RKO (cell line): ENCODE results near the gene RHOBTB1.

Experiments used
- DNase-seq: peaks from one replicate; pipeline ENCODE4 v3.0.0-alpha.2; 2016; ENCODE audit warnings: low spot score

The RHOBTB1 gene

DNA sequence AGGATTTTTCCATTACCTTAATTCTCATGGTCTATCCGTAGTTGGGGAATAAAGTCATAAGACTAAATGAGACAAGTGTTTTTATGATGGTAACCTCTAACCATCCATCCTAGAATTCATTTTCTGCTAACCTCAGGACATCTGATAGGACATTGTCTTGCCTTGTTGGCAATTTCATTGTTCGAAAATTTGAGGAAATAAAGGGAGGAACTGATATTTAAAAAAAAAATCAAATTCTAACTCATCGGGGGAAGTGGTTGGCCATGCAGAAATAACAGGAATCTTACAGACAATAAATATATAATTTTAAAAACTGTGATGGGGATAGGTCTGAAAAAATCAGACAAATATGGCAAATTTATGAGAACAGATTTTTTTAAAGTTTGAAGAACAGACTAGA lies 21.7 kb upstream of the RHOBTB1 start:
- DNase-seq: no peak

DNA sequence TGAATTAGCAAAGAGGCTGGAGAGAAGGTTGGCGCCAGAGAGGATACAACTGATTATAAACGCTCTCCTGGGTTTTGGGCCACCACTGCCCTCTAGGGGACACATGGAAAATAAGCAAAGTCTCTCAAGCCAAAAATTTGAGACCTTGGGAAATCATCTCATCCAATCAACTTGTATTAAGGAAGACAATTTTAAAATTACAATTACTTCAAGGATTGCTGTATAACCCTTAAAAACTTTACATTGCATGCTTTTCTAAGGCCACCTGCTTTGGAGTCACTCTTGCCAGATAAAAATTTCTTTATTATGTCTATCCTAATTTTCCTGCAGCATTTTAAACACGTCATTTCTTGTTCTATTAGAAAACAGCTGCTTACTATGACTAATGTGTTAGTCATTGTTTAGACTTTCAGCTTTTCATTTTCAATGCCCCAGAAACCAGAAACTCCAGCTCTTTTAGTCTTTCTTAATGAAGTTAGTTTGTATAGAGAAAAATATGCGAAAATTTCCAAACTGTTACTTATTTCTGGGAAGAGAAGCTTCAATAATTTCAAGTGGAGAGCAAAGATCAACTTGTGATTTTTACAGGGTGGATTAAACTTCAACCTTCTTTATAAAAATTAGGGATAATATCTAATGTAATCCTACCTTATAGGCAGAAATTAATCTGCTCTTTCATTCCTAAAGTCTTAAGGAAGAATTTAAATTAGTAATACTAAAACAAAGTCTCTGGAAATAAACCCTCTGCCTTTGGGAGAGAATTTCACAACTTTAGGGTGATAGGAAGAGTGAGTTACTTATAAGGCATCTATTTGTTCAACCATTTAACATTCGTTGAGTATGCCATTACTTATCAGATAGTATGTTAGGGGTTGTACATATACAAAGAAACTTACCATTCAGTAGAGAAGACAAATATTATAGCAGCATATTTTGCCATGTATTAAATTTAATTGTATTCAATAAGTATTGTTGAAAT lies 20.6 kb upstream of the RHOBTB1 start:
- peak; percentile 83 for DNase-seq

DNA sequence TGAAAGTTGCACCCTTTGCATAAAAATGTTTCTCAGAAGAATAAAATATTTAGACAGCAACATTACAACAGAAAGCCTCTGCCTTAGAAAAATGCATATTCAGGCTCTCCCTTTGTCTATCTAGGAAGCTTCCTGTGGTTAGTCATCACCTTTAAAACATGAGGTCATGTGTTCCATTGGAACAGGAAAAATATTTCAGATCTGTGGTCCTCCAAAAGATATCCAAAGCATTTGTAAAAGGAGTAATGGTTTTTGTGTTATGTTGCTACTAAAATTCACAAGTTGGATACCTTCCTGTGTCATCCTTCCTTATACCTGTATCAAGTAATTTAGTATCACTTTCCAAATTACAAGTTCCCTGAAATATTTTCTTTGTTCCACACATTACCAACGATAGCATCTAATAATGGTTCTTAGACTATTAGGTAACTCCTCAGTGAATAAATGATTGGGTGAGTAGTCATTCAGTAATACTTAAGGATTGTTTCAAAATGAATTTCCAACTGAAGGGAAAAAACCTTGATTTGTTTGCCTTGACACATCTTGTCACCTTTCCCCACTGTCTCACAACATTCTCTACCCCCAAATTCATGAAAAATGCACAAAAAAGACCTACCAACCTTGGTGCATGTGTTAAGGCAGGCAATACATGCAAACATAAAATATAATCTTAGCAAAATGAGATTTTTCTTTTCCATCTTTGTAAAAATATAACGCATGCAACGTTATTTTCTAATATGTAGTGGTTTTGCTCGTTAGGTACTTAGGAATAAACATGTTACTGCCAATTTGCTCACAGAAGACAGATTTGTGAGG lies 19.7 kb upstream of the RHOBTB1 start:
- peak; percentile 49 for DNase-seq

DNA sequence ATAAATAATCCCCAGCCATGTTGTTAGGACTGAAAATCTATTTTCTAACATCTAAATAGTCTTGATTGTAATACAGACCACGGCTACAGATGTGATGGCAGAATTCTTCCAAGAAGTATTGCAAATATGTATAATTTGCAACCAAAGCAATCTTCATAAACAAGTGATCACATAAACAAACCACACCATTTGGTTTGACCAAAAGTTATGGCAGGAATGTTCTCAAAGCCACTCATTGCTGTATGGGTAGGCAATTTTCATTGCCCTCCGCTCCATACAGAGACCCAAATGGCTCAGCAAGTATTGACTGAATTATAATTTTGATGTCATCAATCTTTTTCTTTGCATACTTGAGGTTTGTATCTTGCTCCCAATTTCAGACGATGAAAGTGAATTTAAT lies 19.0 kb upstream of the RHOBTB1 start:
- no peak for DNase-seq

DNA sequence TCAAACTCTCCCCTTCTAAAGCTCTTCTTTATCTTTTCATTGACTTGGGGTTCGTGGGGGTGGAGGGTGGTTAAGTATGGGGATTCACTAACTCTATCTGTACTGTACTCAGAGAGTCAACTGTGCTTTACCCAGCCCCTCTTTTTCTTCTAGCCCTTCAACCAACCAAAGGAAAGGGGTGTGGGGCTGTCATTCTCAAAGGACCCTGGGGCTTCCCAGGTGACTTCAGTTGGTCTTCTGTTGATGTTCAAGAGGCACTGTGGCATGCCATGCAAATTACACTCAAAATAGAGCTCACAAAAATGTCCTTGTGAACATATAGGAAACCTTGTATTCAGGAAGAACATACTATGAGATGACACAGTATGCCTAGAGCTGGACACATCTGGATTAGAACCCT lies 16.9 kb upstream of the RHOBTB1 start:
- DNase-seq: no peak

DNA sequence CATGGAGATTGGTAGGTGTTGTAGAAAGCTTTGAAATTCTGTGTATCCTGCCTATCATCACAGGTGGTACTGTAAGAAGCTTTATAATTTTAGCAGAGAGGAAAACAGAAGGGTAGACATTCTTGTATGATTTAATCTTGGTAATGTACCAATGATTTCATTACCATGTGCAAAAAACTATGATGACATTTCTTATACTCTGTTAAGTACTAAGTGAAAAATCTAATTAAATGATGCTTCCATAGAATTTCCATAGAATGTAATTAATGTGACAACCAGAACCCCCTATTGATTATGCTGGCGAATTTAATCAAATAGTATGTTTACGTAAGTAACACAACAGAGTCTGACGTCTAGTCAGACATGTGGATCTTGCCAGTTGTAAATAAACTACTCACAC lies 16.0 kb upstream of the RHOBTB1 start:
- no peak for DNase-seq

DNA sequence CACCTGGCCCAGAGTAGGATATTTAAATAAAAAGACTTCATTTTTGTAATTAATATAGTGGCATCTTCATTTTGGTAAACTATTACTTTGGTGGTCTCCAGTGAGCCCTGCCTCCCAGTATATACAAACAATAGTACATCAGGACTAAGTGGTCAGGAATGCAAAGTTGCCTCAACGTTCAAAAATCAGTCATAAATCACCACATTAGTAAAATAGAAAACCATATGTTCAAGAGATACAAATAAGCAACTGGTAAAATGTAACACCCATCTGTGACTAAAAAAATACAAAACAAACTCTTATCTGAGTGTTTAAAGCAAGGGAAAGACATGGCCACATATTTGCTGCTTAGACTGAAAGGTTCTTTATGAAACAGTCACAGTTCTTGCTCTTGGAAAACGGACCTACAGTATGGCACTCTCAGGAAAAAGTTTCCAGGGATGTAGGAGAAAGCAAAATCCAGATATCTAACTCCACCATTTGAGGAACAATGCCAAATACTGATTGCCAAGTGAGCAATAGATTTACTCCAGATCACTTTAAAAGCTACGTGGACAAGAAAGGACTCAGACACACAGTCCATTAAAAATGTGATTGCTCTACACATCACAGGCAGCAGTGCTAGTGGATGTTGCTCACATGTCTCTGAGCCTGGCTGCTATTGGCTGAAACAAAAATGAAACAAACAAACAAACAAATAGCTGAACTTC lies 15.1 kb upstream of the RHOBTB1 start:
- DNase-seq: no peak

DNA sequence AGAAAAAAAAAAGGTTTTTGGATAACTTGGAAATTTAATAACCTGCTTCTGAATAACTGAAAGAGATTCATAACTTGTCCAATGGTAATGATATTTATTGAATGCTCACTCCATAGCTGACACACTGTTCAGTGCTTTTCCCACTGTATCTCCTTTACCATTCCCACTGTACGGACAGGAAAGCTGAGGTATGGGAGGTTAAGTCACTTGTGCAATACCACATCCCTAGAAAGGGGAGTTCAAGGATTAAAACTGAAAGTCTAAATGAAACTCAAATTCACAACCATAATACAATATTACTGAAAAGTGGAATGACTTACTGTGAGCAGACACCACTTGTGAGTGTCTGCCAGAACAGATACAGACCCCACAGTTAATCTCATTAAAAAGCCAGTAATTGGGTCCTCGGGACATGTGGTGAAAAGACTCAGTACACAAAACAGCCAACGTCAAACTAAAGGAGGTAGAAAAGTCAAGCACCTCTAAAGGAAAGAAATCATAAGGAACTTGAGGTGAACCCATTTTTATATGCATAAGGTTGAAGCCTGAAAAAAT lies 13.8 kb upstream of the RHOBTB1 start:
- no peak for DNase-seq

DNA sequence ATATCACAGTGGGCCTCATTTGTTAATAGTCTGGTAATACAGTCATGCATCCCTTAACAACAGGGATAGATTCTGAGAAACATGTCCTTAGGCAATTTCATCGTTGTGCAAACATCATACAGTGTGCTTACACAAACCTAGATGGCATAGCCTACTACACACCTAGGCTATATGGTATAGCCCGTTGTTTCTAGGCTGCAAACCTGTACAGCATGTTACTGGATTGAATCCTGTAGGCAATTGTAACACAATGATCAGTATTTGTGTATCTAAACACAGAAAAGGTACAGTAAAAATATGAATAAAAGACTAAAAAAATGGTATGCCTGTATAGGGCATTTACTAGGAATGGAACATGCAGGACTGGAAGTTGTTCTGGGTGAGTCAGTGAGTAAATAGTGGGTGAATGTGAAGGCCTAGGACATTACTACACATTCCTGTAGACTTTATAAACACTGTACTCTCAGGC lies 12.0 kb upstream of the RHOBTB1 start:
- peak; percentile 12 for DNase-seq

DNA sequence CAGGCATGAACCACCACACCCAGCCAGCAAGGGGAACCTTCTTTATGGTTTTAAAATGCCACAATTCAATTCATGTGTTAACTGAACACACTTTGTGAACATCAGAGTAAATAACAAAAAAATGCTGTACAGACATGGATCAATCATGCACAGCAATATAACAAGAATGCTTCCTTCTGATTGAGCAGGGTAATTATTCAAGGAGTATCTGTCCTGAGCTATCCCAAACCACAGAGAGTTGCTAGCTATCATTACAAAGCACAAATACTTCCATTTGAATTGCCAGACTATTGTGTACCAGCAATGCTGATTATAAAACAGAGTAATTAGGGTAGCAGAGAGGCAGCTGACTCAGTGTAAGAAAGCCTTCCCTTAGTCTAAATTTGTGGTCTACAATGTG lies 11.3 kb upstream of the RHOBTB1 start:
- DNase-seq: no peak

DNA sequence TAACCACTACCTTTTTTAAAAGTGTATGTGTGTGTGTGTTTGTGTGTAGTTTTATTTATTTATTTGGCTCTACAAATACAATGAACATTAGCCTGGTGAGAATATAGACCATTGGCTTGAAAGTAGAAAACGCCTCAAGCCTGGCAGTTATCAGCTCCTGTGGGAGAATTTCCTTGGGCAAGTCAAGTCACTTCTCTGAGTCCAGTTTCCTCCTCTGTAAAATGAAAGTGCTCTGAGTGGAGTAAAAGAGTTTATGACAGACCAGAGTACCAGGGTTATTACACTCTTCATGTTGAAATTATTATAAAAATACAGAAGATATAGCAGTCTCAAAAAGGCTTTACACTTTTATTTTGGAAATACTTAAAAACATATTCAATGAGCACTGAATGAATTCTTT lies 10.1 kb upstream of the RHOBTB1 start:
- no peak for DNase-seq

DNA sequence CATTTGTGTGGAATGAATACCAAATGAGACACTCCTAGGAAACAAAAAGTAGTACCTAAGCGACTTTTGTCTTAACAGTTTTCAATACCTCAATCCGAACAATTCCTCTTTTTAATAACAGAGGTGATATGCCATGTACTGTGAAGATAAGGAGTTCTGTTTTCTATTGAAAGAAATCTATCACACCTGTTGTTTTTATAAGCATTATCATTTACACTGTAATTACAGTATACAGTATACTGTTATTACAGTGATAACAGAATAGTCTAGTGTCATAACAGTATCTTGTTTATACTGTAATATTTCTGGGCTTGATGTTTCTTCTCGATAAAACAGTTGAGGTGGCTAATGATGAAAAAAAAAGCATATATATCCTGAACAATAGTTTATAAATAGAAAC lies 9.4 kb upstream of the RHOBTB1 start:
- DNase-seq: no peak

DNA sequence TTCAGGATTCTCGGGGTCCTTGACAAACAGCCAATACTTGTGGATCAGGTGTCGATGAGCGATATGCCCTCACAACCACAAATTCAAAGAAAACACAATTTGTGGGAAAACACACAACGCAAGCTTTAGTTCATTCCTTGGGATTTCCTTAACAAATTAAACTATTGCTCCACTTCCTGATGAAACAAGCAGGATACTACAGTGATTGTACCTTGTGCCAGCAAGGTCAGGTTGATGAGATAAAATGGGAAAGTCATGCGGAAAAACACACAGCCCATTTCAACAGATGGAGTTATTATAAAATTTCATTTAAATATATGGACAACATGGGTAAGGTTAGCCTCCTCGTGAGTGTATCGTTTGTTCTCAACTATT lies 8.8 kb upstream of the RHOBTB1 start:
- DNase-seq: no peak

DNA sequence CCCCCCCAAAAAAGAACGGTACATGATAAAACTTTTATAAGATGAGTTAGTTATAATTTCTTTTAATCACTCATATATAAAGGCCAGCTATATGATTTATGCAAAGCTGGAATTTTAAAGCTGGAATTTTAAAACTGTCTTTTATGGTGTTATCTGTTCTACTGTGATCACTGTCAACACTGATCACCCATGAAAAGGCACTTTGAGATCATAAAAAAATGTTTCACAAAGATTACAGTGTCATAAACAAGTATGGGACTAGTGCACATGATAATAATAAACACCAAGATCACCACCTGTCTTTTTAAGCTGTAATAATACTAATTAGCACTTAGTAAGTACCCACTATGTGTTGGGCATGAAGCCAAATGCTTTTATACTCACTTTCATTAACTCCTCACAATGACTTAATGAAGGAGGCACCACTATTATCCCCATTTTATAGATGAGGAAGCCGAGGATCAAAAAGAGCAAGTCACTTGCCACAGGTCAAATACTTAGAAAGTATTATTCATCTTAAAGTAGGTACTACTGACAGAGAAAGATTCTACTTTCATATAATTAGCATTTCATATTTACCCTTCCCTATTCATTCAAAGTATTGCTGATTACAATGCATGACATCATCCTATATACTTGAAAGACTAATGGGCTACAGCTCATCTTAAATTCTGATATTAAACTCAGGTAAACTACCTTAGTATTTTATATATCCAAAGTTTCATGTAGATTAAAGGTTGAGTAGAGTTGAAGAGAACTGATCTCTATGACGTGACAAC lies 8.3 kb upstream of the RHOBTB1 start:
- DNase-seq: no peak

DNA sequence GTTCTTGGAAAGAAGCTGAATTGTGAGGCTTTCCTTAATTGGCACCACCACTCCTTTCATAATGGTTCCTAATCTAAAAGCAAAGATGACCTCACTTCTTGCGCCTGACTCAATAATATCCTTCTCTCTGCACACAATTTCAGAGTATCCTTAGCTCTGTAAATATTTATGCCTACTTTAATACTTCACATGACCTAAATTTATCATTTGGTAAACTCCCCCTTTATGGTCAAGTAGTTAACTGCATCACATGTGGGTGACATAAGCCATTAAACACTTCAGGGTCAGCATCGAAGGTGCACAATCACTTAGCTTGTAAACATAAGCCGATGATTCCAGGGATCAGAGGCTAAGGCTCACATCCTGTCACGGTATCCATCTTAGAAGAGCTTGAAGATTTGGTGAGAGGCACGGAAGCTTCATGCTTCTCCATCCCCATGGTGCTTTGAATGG lies 7.3 kb upstream of the RHOBTB1 start:
- no peak for DNase-seq

DNA sequence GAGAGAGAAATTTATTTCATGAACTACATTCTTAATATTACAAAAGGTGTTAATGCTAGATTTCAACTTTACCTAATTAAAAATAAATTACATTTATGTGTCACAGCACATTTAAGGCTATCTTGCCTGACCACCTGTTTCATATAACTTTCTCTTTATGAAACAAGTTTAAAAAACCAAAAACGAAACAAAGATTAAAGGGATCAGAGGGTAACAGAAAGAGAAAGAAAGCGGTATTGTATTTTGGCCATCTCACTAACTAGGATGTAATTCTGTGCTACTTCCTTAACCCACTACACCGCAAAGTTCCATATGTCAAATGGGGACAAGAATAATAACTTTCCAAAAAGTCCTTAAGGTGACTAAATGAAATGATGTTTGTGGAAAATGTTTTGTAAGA lies 6.3 kb upstream of the RHOBTB1 start:
- no peak for DNase-seq

DNA sequence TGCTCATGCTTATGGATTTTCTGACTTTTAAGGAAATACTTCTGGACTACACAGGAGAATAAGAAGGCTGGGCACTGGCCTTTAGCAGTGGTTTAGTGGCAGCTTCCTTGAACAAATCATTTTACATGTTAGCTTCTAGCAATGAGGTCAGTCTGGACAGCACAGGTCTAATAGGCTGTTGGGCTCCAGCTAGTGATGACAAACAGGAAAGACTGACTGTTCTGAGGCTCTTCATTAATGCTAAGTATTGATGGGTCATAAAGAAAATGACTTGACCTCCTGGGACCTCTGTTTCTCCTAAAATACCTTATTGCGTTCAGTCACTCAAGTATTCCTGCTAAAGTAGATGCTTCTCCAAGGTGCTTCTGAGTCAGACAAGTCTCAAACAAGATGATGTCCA lies 4.9 kb upstream of the RHOBTB1 start:
- peak; percentile 36 for DNase-seq

DNA sequence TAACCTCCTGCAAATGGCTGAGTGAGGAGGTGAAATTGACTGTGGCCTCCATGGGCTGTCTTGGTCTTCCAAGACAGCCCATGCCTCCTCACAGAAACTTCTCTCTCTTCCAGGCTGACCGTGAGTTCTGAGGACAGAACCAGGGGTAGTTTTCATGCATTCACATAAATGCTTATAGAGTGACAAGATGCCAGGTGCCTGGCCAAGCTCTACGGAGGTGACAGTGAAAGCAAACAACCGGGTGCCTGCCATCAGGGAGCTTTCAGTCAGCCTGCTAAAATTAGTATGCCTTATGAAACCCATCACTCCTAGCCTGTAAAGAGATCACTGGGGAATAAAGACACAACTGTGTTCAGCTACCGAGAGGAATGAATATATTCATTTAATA lies 919 bp upstream of the RHOBTB1 start:
- DNase-seq: no peak

DNA sequence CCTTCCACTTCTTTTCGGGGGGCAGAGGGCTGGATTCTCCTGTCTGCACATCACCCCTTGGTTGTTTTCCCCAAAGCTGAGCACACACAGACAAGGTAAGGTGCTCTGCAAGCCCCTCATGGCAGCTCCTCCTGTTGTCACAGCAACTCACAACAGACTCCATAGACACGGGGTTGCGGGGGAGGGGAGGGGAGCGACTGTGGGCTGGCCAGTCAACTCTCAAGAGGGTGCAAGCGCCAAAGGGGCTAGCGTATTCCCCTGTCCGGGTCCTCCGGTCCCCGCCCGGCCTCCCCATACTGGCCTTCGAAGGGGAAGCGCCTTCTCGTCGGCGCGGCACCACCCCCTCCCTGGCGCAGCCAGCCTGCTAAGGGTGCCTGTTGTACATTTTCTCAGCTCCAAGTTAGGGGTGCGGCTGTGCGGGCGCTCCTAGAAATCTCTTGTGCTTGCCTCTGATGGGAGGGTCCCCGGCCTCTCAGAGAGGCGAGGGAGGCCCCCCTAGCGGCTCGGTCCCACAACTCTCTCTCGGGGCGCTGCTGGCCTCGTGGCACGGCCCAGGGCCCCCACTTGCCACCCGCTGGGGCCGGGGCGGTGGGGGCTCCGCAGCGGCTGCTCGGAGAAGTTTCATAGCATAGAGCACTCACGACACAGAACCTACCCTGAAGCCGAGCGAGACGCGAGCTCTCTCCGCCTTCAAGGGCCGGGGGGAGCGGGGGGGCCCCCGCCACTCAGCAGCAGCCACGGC lies 498 bp downstream of the RHOBTB1 start:
- DNase-seq: peak; percentile 57

DNA sequence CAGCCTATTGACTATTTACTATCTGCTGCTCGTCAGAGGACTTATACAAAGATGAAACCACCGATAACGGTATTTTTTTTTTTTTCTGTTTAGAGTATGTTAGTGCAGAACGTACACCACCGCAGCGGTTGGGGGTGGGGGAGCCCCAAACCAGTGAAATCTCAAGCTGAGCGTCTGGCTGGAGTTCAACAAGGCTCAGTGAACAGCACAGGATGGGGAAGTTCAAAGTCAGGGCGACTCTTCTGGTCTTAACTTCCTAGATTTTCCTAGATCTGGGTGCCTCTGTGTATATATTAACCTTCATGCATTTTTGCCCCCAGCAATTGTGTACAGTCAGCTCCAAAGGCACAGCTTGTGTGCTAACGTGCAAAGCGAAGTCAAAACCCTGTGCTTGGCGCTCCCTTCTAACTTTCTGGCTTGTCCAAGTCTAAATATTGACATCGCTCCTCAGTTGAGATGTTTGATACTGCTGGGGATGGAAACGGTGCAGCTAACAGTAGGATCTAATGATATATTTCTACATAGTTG lies 1.1 kb downstream of the RHOBTB1 start:
- DNase-seq: no peak
